Liver (tissue), 2 donors: ENCODE data around the gene MEG3.

Experiments
- RAD21 ChIP-seq, 2 donors: IDR thresholded peaks; 2 replicates each; pipeline ENCODE4 v1.6.1; 2016; ENCODE audit warnings: antibody characterized with exemption in 2 of 2, mild to moderate bottlenecking in 2 of 2
- TAF1 ChIP-seq: conservative IDR thresholded peaks from 2 replicates; pipeline ENCODE4 v1.6.1; 2016; ENCODE audit warnings: antibody characterized with exemption, mild to moderate bottlenecking
- donor health status: healthy.

GRCh38 chr14:100845341-100845740 lies 19.4 kb downstream of the MEG3 start:
- no peak for TF ChIP-seq TAF1
- TF ChIP-seq RAD21 (IDR thresholded peaks at IDR 0.05) = no peak
